Gastrocnemius medialis (tissue), 4 donors: Measurements from ENCODE around the gene ANKS4B.

ENCODE experiments used
- POLR2A ChIP-seq, 2 donors: fragments of 450-650 bp; IDR thresholded peaks; one replicate each; pipeline ENCODE4 v1.6.1; 2017; ENCODE audit warnings: antibody characterized with exemption in 2 of 2, mild to moderate bottlenecking in 2 of 2, moderate library complexity in 2 of 2
- TF ChIP-seq, protein P1 (sequence below), 5 experiments: fragments of 450-650 bp in 3 of 5; fragments of 200-600 bp in 2 of 5; sonication (generic) in 2 of 5; IDR thresholded peaks in 4 of 5; conservative IDR thresholded peaks in 1 of 5; 1 replicate in 4 of 5; 2 replicates in 1 of 5; pipeline ENCODE4 v1.5.1; 2016 to 2019; ENCODE audit warnings: antibody characterized with exemption in 5 of 5, mild to moderate bottlenecking in 3 of 5, moderate library complexity in 3 of 5

DNA sequence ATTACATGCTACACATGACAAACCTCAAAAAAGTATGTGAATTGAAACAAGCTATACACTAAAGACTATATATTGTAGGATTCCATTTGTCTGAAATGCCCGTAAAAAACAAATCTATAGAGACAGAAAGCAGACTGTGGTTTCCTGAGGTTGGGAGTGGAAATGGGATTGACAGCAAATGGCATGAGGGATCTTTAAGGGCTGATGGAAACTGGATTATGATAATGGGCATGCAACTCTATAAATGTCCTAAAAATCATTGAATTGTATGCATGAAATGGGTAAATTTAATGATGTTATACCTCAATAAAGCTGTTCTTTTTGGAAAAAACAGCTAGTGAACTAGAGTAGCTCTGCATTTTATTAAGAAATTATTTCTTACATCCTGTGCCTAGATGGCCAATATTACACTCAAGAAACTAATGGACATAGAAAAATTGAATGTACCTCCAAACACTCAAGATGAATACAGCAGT, 416 bp upstream of the ANKS4B start:
- TF ChIP-seq POLR2A (IDR thresholded peaks at IDR 0.05): no peak
- TF ChIP-seq, protein P1, sequence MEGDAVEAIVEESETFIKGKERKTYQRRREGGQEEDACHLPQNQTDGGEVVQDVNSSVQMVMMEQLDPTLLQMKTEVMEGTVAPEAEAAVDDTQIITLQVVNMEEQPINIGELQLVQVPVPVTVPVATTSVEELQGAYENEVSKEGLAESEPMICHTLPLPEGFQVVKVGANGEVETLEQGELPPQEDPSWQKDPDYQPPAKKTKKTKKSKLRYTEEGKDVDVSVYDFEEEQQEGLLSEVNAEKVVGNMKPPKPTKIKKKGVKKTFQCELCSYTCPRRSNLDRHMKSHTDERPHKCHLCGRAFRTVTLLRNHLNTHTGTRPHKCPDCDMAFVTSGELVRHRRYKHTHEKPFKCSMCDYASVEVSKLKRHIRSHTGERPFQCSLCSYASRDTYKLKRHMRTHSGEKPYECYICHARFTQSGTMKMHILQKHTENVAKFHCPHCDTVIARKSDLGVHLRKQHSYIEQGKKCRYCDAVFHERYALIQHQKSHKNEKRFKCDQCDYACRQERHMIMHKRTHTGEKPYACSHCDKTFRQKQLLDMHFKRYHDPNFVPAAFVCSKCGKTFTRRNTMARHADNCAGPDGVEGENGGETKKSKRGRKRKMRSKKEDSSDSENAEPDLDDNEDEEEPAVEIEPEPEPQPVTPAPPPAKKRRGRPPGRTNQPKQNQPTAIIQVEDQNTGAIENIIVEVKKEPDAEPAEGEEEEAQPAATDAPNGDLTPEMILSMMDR (IDR thresholded peaks at IDR 0.05 in 4 of 5, conservative IDR thresholded peaks at IDR 0.05 in 1 of 5): no peak
